CD14-positive monocyte (primary cell): ENCODE data around the gene EVA1C. TPM values are rescaled to one million over a fixed set of nuclear protein-coding genes. Genes with fewer than 3 reads are reported as not detected.

Source experiments
- DNase-seq, 3 donors: peaks; one replicate each; pipeline ENCODE4 v3.0.0-alpha.2; 2011 to 2022
- H2AFZ ChIP-seq: 2 replicates; pipeline ENCODE4 v1.6.0; 2012; ENCODE audit warnings: mild to moderate bottlenecking, low read depth, low read length, inconsistent platforms; ENCODE audit not compliant: insufficient read depth, poor library complexity, severe bottlenecking
- H3K27ac ChIP-seq, 2 donors: 1 replicate in 1 of 2; 2 replicates in 1 of 2; pipeline ENCODE4 v1.5.1; 2012 to 2013; ENCODE audit warnings: low read length in 2 of 2, control low read depth in 1 of 2, inconsistent platforms in 1 of 2, low read depth in 1 of 2, mild to moderate bottlenecking in 1 of 2
- H3K27me3 ChIP-seq, 2 donors: one replicate each; pipeline versions ENCODE4 v1.6.0 to v1.6.1; 2011 to 2013; ENCODE audit warnings: low read length in 2 of 2; ENCODE audit not compliant: control insufficient read depth in 2 of 2, insufficient read depth in 2 of 2
- H3K36me3 ChIP-seq, 2 donors: replicated peaks in 1 of 2; 1 replicate in 1 of 2; 2 replicates in 1 of 2; pipeline versions ENCODE4 v1.5.1 to v1.6.1; 2012 to 2013; ENCODE audit warnings: low read length in 2 of 2, control low read depth in 1 of 2, inconsistent platforms in 1 of 2, mild to moderate bottlenecking in 1 of 2; ENCODE audit not compliant: insufficient read depth in 2 of 2, control insufficient read depth in 1 of 2
- H3K4me1 ChIP-seq, 2 donors: 1 replicate in 1 of 2; 2 replicates in 1 of 2; pipeline versions ENCODE4 v1.5.1 to v1.6.1; 2012 to 2013; ENCODE audit warnings: low read length in 2 of 2, control low read depth in 1 of 2, inconsistent platforms in 1 of 2, mild to moderate bottlenecking in 1 of 2, moderate library complexity in 1 of 2; ENCODE audit not compliant: insufficient read depth in 2 of 2, control insufficient read depth in 1 of 2
- H3K4me2 ChIP-seq: replicated peaks from 2 replicates; pipeline ENCODE3; 2012; ENCODE audit warnings: low read length, moderate library complexity, mild to moderate bottlenecking; ENCODE audit not compliant: poor library complexity, severe bottlenecking; ENCODE audit errors: extremely low read depth
- H3K4me3 ChIP-seq, 3 experiments: fragments of 200-600 bp in 1 of 3; sonication (generic) in 1 of 3; replicated peaks in 1 of 3; 1 replicate in 2 of 3; 2 replicates in 1 of 3; pipeline ENCODE4 v1.5.1; 2011 to 2013; ENCODE audit warnings: low read length in 3 of 3, mild to moderate bottlenecking in 3 of 3, control low read depth in 2 of 3, low read depth in 2 of 3, inconsistent platforms in 1 of 3, moderate library complexity in 1 of 3
- H3K79me2 ChIP-seq: 2 replicates; pipeline ENCODE4 v1.6.0; 2012; ENCODE audit warnings: mild to moderate bottlenecking, control low read depth, inconsistent platforms, low read length, moderate library complexity; ENCODE audit not compliant: insufficient read depth
- H3K9ac ChIP-seq: 2 replicates; pipeline ENCODE4 v1.6.0; 2017; ENCODE audit warnings: low read length, mild to moderate bottlenecking; ENCODE audit not compliant: insufficient read depth, poor library complexity, severe bottlenecking
- H3K9me3 ChIP-seq, 2 donors: replicated peaks in 1 of 2; 1 replicate in 1 of 2; 2 replicates in 1 of 2; pipeline versions ENCODE4 v1.5.1 to v1.6.1; 2012 to 2013; ENCODE audit warnings: low read length in 2 of 2, control low read depth in 1 of 2; ENCODE audit not compliant: control insufficient read depth in 1 of 2, insufficient read depth in 1 of 2
- H4K20me1 ChIP-seq: 2 replicates; pipeline ENCODE4 v1.6.0; 2012; ENCODE audit warnings: mild to moderate bottlenecking, low read length, control low read depth, moderate library complexity; ENCODE audit not compliant: insufficient read depth
- H3K27ac Mint-ChIP-seq, 7 donors: one replicate each; pipeline ENCODE4 v1.8.0; 2020; ENCODE audit warnings: mild to moderate bottlenecking in 7 of 7, mixed read lengths in 7 of 7, moderate library complexity in 6 of 7, inconsistent platforms in 2 of 7
- H3K27me3 Mint-ChIP-seq, 3 donors: one replicate each; pipeline ENCODE4 v1.8.0; 2021 to 2022; ENCODE audit warnings: low read depth in 3 of 3, mild to moderate bottlenecking in 3 of 3, mixed read lengths in 3 of 3, moderate library complexity in 3 of 3, inconsistent platforms in 1 of 3
- H3K36me3 Mint-ChIP-seq, 2 donors: one replicate each; pipeline ENCODE4 v1.8.0; 2020; ENCODE audit warnings: mixed read lengths in 2 of 2, inconsistent platforms in 1 of 2, mild to moderate bottlenecking in 1 of 2
- H3K4me1 Mint-ChIP-seq: one replicate; pipeline ENCODE4 v1.8.0; 2020; ENCODE audit warnings: mild to moderate bottlenecking, mixed read lengths
- H3K4me3 Mint-ChIP-seq, 2 donors: one replicate each; pipeline ENCODE4 v1.8.0; 2020; ENCODE audit warnings: mild to moderate bottlenecking in 2 of 2, mixed read lengths in 2 of 2, moderate library complexity in 1 of 2
- H3K9me3 Mint-ChIP-seq, 7 donors: one replicate each; pipeline ENCODE4 v1.8.0; 2020 to 2022; ENCODE audit warnings: mixed read lengths in 7 of 7, mild to moderate bottlenecking in 6 of 7, moderate library complexity in 6 of 7, inconsistent platforms in 2 of 7
- CTCF ChIP-seq: fragments of 200-600 bp; IDR thresholded peaks from one replicate; pipeline ENCODE4 v1.8.0; 2022; ENCODE audit warnings: antibody characterized with exemption, mild to moderate bottlenecking
- WGBS: methylation state at CpG from one replicate; pipeline ENCODE4 v1.1.5; 2013; ENCODE audit warnings: missing lambda C conversion rate; ENCODE audit not compliant: insufficient coverage; 5-methylcytosine and 5-hydroxymethylcytosine counted together
- intact Hi-C, 2 donors: fragments of 100-400 bp; cut with micrococcal nuclease; formaldehyde crosslinking; loops; one replicate each; pipeline versions ENCODE4 v1.15.0 to v1.15.1; 2023
- polyA plus RNA-seq, 3 donors: library from polyadenylated mRNA; depleted of rRNA in 1 of 3; unstranded in 2 of 3; stranded (reverse) in 1 of 3; fragments of 300-500 nt in 2 of 3; fragments of >200 nt in 1 of 3; fragmentation: Illumina TruSeq in 2 of 3; gene quantifications; 1 replicate in 2 of 3; 2 replicates in 1 of 3; pipeline ENCODE4 v1.2.3, GENCODE V29; 2012 to 2021

Gene EVA1C
- polyA plus RNA-seq, 3 donors, result 0.37 to 0.73 (median 0.63) TPM

- Histone ChIP-seq H3K9me3 (no peaks in the 10 kb centered on the region), H3K9ac (no peak overlapping the region), H4K20me1 (no peaks in the 10 kb centered on the region), H3K4me3 (no peak overlapping the region), H3K4me2 (no peak overlapping the region), H2AFZ (no peak overlapping the region), H3K27ac (no peak overlapping the region), H3K79me2 (no peaks in the 10 kb centered on the region), H3K4me1 (peaks cover 14 to 19% of the 10 kb centered on the region in 2 donors), H3K27me3 (peaks cover 0 to 8% of the 10 kb centered on the region in 2 donors), H3K36me3 (no peaks in the 10 kb centered on the region)
- no peak for DNase-seq
- WGBS, result 100% methylated on average over 4 of the region's 4 CpGs
- H3K4me3 Mint-ChIP-seq, result no peak overlapping the region
- H3K9me3 Mint-ChIP-seq, result no peaks in the 10 kb centered on the region
- intact Hi-C loops, result loop anchor here in 1 of 2 donors (5.0 kb wide), 1 partner anchor 152 kb away; no protein-coding TSS in a partner anchor
- no peaks in the 10 kb centered on the region for H3K36me3 Mint-ChIP-seq
- H3K27me3 Mint-ChIP-seq, result peaks cover 16 to 23% (median 17%) of the 10 kb centered on the region in 3 donors
- peaks cover 17% of the 10 kb centered on the region for H3K4me1 Mint-ChIP-seq
- H3K27ac Mint-ChIP-seq, result peak overlapping the region in 1 of 7 donors; percentile 29
- TF ChIP-seq CTCF, result no peak
Measured at GRCh38 chr21:32410291-32410690, 2.2 kb upstream of the EVA1C start.

- TF ChIP-seq CTCF, result no peak
- Histone ChIP-seq H3K9me3 (no peaks in the 10 kb centered on the region), H3K27me3 (peaks cover 0 to 8% of the 10 kb centered on the region in 2 donors), H3K4me3 (peak overlapping the region in 1 of 3 experiments; percentile 95), H3K36me3 (no peaks in the 10 kb centered on the region), H3K4me1 (peaks cover 14 to 19% of the 10 kb centered on the region in 2 donors), H2AFZ (peak overlapping the region; percentile 97), H3K79me2 (no peaks in the 10 kb centered on the region), H3K9ac (no peak overlapping the region), H3K27ac (no peak overlapping the region), H3K4me2 (peak overlapping the region; percentile 94), H4K20me1 (no peaks in the 10 kb centered on the region)
- peak overlapping the region in 2 of 7 donors; percentile 14 to 47 for H3K27ac Mint-ChIP-seq
- intact Hi-C loops, result loop anchor here in 1 of 2 donors (5.0 kb wide), 1 partner anchor 151 kb away; no protein-coding TSS in a partner anchor
- H3K36me3 Mint-ChIP-seq, result peaks cover 0 to 3% of the 10 kb centered on the region in 2 donors
- H3K4me3 Mint-ChIP-seq, result peak overlapping the region; percentile 97 to 98
- no peaks in the 10 kb centered on the region for H3K9me3 Mint-ChIP-seq
- H3K4me1 Mint-ChIP-seq, result peaks cover 17% of the 10 kb centered on the region
- peaks cover 15 to 23% (median 16%) of the 10 kb centered on the region in 3 donors for H3K27me3 Mint-ChIP-seq
- 88% methylated on average over 1 of the region's 5 CpGs for WGBS
- DNase-seq, result no peak
Measured at GRCh38 chr21:32410916-32411315, 1.6 kb upstream of the EVA1C start.
